B cell (primary cell): ENCODE data around the gene TMED6.

Source experiments
- EZH2 ChIP-seq: IDR thresholded peaks from 2 replicates; pipeline ENCODE4 v1.6.1; 2012; ENCODE audit warnings: borderline replicate concordance, low read depth, mild to moderate bottlenecking, moderate library complexity, low read length; ENCODE audit not compliant: insufficient read depth, poor library complexity, severe bottlenecking
- TF ChIP-seq, protein P1 (sequence below): fragments of 200-600 bp; IDR thresholded peaks from one replicate; pipeline ENCODE4 v1.8.0; 2022; ENCODE audit warnings: antibody characterized with exemption, mild to moderate bottlenecking

DNA sequence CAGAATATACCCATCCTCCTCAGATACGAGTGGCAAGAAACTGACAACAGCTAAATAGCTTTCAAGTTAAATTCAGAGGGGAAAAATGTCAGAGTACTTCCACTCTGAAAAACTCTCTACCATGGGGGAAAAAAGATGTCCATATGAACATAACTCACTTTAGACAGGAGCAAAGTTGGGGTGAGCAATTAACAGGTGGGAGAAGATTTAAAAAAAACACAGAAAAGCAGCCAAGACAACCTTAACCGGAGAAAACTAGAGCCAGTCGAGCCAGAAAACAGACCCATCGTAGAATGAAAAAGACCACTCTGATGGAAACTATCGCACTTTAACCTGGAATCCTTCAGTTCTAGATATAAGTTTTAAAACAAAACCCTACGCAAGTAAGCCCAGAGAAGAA is 33.4 kb upstream of the TMED6 start:
- TF ChIP-seq, protein P1, sequence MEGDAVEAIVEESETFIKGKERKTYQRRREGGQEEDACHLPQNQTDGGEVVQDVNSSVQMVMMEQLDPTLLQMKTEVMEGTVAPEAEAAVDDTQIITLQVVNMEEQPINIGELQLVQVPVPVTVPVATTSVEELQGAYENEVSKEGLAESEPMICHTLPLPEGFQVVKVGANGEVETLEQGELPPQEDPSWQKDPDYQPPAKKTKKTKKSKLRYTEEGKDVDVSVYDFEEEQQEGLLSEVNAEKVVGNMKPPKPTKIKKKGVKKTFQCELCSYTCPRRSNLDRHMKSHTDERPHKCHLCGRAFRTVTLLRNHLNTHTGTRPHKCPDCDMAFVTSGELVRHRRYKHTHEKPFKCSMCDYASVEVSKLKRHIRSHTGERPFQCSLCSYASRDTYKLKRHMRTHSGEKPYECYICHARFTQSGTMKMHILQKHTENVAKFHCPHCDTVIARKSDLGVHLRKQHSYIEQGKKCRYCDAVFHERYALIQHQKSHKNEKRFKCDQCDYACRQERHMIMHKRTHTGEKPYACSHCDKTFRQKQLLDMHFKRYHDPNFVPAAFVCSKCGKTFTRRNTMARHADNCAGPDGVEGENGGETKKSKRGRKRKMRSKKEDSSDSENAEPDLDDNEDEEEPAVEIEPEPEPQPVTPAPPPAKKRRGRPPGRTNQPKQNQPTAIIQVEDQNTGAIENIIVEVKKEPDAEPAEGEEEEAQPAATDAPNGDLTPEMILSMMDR = no peak
- no peak for TF ChIP-seq EZH2
